Natural killer cell treated with Interleukin-12 subunit alpha and Interleukin-12 subunit beta and Interleukin-15 and Interleukin-18, amount 100 ng/mL, for 72 hours (primary cell): Measurements from ENCODE around the gene PLCG1. TPM values are rescaled to one million over a fixed set of nuclear protein-coding genes. Genes with fewer than 3 reads are reported as not detected.

Source experiments
- ATAC-seq, 2 donors: fragments of 150-1000 bp; cut with Tn5 transposase in 1 of 2; sonication (Bioruptor Pico), chemical (Tn5 transposase) in 1 of 2; 2 replicates each; pipeline ENCODE4 v1.10.0; 2021
- DNase-seq: peaks from one replicate; pipeline ENCODE4 v3.0.0; 2022; ENCODE audit warnings: low spot score
- H3K27ac Mint-ChIP-seq, 2 donors: 1 replicate in 1 of 2; 2 replicates in 1 of 2; pipeline ENCODE4 v1.8.0; 2022; ENCODE audit warnings: mixed read lengths in 2 of 2, mild to moderate bottlenecking in 1 of 2, moderate library complexity in 1 of 2
- H3K27me3 Mint-ChIP-seq, 2 donors: 1 replicate in 1 of 2; 2 replicates in 1 of 2; pipeline ENCODE4 v1.8.0; 2022; ENCODE audit warnings: mixed read lengths in 2 of 2
- H3K36me3 Mint-ChIP-seq: one replicate; pipeline ENCODE4 v1.8.0; 2022; ENCODE audit warnings: mixed read lengths
- H3K4me1 Mint-ChIP-seq, 2 donors: 1 replicate in 1 of 2; 2 replicates in 1 of 2; pipeline ENCODE4 v1.8.0; 2022; ENCODE audit warnings: low read depth in 2 of 2, mixed read lengths in 2 of 2, mild to moderate bottlenecking in 1 of 2
- H3K4me3 Mint-ChIP-seq: one replicate; pipeline ENCODE4 v1.8.0; 2022; ENCODE audit warnings: mixed read lengths
- H3K9me3 Mint-ChIP-seq: 2 replicates; pipeline ENCODE4 v1.8.0; 2022; ENCODE audit warnings: mixed read lengths
- total RNA-seq, 2 donors: library from RNA; stranded (reverse); gene quantifications; one replicate each; pipeline ENCODE4 v1.2.3, GENCODE V29; 2022

PLCG1 gene
- total RNA-seq, 2 donors from 2014 or later, result 54.6 to 114 TPM

DNA sequence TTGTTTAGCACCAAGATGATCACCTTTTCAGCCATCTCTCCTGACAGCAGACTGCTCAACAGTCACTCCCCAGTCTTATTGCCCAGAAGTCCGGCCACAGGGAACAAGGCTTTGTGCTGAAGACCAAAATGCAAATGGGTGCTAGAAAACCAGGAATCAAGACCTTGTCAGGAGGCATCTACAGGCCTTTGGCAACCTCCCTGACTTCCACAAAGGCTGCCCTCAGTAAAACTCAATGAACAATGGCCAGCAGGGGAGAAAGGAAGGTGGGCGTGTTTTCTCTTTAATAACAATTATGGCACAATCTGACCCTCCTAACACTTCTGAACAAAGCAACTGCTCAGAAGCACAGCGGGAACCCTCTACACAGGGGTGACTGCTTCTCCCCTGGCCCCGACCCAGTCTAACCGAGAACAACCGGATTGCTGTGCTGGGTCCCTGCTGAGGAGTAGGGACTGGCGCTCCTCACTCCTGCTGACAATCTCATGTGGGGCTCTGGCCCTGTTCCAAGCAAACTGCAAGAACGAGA is 41.6 kb downstream of the PLCG1 start:
- ATAC-seq (no peak), DNase-seq (no peak)
- no peaks in the 10 kb centered on the region for H3K9me3 Mint-ChIP-seq
- H3K27ac Mint-ChIP-seq, result no peak overlapping the region
- no peaks in the 10 kb centered on the region for H3K27me3 Mint-ChIP-seq
- H3K4me1 Mint-ChIP-seq, result peaks cover 0 to 3% of the 10 kb centered on the region in 2 donors
- H3K36me3 Mint-ChIP-seq, result peaks cover 5% of the 10 kb centered on the region
- no peak overlapping the region for H3K4me3 Mint-ChIP-seq

- Mint-ChIP-seq H3K27ac (no peak overlapping the region), H3K4me1 (no peaks in the 10 kb centered on the region), H3K9me3 (no peaks in the 10 kb centered on the region), H3K27me3 (no peaks in the 10 kb centered on the region), H3K36me3 (peaks cover 5% of the 10 kb centered on the region), H3K4me3 (no peak overlapping the region)
- DNase-seq (no peak), ATAC-seq (no peak)
Observed at GRCh38 chr20:41179961-41180360, 42.6 kb downstream of the PLCG1 start.

GRCh38 chr20:41180599-41181333 is 43.4 kb downstream of the PLCG1 start:
- Mint-ChIP-seq H3K27me3 (no peaks in the 10 kb centered on the region), H3K4me3 (no peak overlapping the region), H3K36me3 (peaks cover 5% of the 10 kb centered on the region), H3K4me1 (no peaks in the 10 kb centered on the region), H3K27ac (peak overlapping the region in 1 of 2 donors; percentile 7), H3K9me3 (no peaks in the 10 kb centered on the region)
- ATAC-seq (no peak), DNase-seq (no peak)

DNA sequence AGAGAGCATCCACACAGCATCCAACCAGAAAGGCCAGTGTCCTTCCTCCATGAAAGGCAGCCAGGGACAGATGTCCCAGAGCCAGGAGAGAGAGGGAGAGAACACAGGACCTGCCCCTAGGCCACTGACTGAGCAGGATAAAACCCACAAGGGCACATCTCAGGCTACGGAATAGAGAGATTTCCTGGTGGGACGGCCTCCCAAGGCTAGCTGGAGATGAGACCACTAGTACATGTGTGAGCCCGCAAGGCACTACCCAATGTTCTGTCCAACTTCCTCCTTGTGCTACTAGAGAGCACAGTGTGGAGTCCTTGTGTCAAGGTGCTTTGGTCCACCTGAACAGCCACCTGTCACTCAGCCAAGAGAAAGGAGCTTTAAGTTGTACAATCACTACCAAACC is 44.2 kb downstream of the PLCG1 start:
- H3K36me3 Mint-ChIP-seq, result no peaks in the 10 kb centered on the region
- DNase-seq (no peak), ATAC-seq (no peak)
- H3K4me3 Mint-ChIP-seq, result no peak overlapping the region
- H3K27me3 Mint-ChIP-seq, result no peaks in the 10 kb centered on the region
- H3K4me1 Mint-ChIP-seq, result peaks cover under 1 to 7% of the 10 kb centered on the region in 2 donors
- no peaks in the 10 kb centered on the region for H3K9me3 Mint-ChIP-seq
- H3K27ac Mint-ChIP-seq, result peak overlapping the region in 1 of 2 donors; percentile 7

DNA sequence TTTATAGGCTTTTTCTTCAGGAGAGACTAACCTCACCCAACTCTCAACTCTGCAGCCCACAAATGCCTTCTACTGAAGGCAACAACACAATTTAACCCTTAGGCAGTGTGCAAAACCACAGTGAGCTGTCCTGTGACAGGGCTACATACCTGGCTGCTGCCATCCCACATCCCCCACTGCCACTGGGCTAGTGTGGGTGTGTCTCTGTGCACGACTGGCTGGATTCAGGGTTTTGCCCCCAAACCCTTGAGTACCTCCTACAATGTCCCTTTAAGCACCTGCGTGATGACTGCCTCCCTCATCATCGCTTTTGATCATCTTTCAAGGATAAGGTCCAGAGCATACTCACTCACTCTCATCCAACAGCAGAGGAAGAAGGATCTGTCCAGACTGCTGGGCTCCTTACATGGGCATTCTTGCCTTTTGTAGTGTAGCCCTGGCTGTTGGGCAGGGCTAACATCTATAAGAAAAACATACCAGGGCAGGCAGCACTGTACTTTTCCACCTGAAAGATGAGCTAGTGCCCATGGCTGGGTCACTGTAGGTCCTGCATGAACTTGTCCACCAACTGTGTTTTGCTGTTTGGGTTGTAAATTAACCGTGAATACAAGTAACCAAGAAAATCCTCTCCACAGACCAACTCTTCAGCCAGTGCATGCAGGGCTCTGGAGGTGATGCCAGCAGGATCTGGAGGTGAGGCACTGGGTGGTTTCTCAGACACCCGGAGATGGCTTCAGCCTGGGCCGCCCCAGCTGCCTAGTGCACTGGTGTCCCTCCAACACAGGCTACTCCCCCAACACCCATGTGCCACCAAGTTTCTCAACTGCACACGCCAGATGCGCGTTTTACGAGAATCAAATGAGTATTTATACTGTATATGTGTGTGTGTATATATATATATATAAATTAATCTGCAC is 45.2 kb downstream of the PLCG1 start:
- H3K27ac Mint-ChIP-seq, result peak overlapping the region in 1 of 2 donors; percentile 7
- H3K4me3 Mint-ChIP-seq, result no peak overlapping the region
- H3K4me1 Mint-ChIP-seq, result peaks cover 4 to 10% of the 10 kb centered on the region in 2 donors
- ATAC-seq (no peak), DNase-seq (no peak)
- H3K36me3 Mint-ChIP-seq, result no peaks in the 10 kb centered on the region
- no peaks in the 10 kb centered on the region for H3K27me3 Mint-ChIP-seq
- no peaks in the 10 kb centered on the region for H3K9me3 Mint-ChIP-seq

GRCh38 chr20:41183391-41183790 is 46.0 kb downstream of the PLCG1 start:
- Mint-ChIP-seq H3K4me1 (peaks cover 4 to 10% of the 10 kb centered on the region in 2 donors), H3K4me3 (no peak overlapping the region), H3K36me3 (no peaks in the 10 kb centered on the region), H3K9me3 (no peaks in the 10 kb centered on the region), H3K27me3 (no peaks in the 10 kb centered on the region), H3K27ac (no peak overlapping the region)
- DNase-seq, result no peak
- ATAC-seq, result no peak

DNA sequence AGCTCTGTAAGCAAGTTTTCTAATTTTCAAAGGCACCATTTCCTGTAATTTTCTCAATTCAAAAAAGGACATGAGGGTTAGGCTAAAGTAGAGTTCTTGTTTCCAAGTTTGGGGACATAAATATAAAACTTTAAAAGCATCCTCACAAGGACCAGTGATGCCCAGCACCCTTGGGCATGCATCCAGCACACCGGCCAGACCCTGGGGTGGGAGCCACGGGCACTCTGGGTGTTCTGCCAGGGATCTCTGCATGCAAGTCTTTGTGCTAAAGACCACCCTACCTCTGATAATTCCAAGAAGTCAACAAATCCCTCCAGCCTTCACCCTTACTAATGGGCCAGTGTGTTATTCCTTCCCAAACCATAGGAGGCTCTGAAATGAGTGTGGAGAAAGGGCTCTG is 46.5 kb downstream of the PLCG1 start:
- Mint-ChIP-seq H3K36me3 (no peaks in the 10 kb centered on the region), H3K27ac (no peak overlapping the region), H3K4me3 (no peak overlapping the region), H3K4me1 (peaks cover 4 to 10% of the 10 kb centered on the region in 2 donors), H3K27me3 (no peaks in the 10 kb centered on the region), H3K9me3 (no peaks in the 10 kb centered on the region)
- DNase-seq, result no peak
- ATAC-seq, result no peak

GRCh38 chr20:41185013-41185757 is 47.8 kb downstream of the PLCG1 start:
- no peak overlapping the region for H3K27ac Mint-ChIP-seq
- peaks cover 9% of the 10 kb centered on the region for H3K36me3 Mint-ChIP-seq
- DNase-seq (no peak), ATAC-seq (no peak)
- H3K4me1 Mint-ChIP-seq, result peaks cover 4 to 10% of the 10 kb centered on the region in 2 donors
- no peak overlapping the region for H3K4me3 Mint-ChIP-seq
- no peaks in the 10 kb centered on the region for H3K27me3 Mint-ChIP-seq
- H3K9me3 Mint-ChIP-seq, result no peaks in the 10 kb centered on the region

DNA sequence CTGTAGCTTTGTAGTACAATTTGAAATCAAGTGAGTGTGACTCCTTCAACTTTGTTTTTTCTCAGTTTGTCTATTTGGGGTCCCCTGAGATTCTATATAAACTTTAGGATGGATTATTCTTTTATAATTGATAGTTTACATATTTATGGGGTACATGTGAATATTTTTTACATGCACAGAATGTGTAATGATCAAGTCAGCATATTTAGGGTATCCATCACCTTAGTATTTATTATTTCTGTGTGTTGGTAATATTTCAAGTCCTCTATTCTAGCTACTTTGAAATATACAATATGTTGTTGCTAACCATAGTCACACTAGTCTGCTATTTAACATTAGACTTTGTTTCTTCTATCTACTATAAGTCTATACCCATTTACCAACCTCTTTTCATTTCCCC is 50.3 kb downstream of the PLCG1 start:
- ATAC-seq (no peak), DNase-seq (no peak)
- peaks cover 26% of the 10 kb centered on the region for H3K36me3 Mint-ChIP-seq
- no peak overlapping the region for H3K27ac Mint-ChIP-seq
- no peaks in the 10 kb centered on the region for H3K27me3 Mint-ChIP-seq
- H3K4me3 Mint-ChIP-seq, result no peak overlapping the region
- peaks cover 4 to 10% of the 10 kb centered on the region in 2 donors for H3K4me1 Mint-ChIP-seq
- H3K9me3 Mint-ChIP-seq, result peaks cover 6% of the 10 kb centered on the region

DNA sequence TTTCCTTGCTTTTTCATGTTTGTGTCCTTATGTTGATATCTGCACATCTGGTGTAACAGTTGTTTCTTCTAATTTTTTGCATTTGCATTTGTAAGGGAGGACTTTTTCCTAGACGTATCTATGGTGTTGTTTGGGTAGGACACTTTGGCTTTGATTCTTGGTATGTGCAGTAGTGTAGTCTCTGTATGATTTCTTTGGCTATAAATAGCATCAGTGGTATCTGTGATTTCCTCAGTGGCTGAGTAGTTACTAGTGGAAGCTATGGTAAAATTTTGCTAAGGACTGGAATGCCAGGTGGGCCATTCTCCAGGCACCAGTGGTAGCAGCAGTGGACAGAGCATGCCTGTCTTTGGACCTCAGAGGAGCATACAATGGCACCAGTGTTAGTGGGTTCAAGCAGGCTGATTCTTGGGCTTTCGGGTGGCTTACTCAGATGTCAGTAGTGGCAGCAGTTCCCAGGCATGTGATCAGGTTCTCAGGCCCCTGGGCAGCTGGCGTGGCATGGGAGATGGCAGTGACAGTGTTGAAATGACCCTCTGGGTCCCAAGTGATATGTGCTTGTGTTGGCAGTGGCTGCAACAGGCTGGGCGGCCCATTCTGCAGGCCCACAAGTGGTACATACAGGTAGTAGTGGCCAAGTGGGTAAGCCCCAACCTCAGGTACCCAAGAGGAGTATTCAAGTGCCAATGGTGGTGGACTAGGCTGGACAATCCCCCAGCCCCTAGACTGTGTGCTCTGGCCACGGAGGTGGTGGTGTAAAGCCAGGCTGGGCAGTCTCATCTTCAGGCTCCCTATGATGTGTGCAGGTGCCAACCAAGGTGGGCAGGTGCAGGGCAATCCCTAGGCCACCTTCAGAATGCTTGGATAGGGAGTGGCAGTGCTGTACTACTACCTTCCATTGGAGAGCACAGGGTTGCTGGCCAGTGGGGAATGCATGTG is 54.5 kb downstream of the PLCG1 start:
- no peak overlapping the region for H3K27ac Mint-ChIP-seq

DNA sequence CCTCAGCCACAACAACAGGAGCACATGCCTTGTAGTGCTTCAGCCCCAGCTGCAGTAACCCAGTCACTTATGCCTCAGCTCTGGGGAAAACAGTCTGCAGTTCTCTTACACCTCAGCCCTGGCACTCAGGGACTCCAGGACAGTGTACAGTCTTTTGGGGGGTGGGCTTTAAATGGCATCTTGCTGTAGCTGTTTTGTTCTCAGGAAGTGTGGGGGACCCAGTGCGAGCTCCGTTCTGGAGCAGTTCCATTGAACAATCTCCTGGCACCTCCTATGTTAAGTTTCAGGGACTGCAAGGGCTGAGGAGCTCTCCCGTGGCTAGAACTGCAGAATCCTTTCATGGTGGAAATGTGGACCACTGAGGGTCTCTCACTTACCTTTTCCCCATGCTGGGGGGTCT is 55.2 kb downstream of the PLCG1 start:
- H3K36me3 Mint-ChIP-seq, result peaks cover 31% of the 10 kb centered on the region
- no peak for ATAC-seq
- no peak overlapping the region for H3K4me3 Mint-ChIP-seq
- H3K27me3 Mint-ChIP-seq, result no peaks in the 10 kb centered on the region
- H3K4me1 Mint-ChIP-seq, result peaks cover 2 to 5% of the 10 kb centered on the region in 2 donors
- no peak overlapping the region for H3K27ac Mint-ChIP-seq
- DNase-seq, result no peak
- peaks cover 6% of the 10 kb centered on the region for H3K9me3 Mint-ChIP-seq

More for the DNA sequence above, 54.5 kb downstream of the PLCG1 start:
- Mint-ChIP-seq H3K4me1 (peaks cover 2 to 5% of the 10 kb centered on the region in 2 donors), H3K9me3 (peaks cover 6% of the 10 kb centered on the region), H3K4me3 (no peak overlapping the region), H3K36me3 (peaks cover 31% of the 10 kb centered on the region), H3K27me3 (no peaks in the 10 kb centered on the region)
- DNase-seq, result no peak
- ATAC-seq, result peak; percentile 24 to 45

GRCh38 chr20:41196653-41197225 is 59.4 kb downstream of the PLCG1 start:
- Mint-ChIP-seq H3K27ac (no peak overlapping the region), H3K4me1 (peaks cover 2 to 5% of the 10 kb centered on the region in 2 donors), H3K36me3 (peaks cover 19% of the 10 kb centered on the region), H3K27me3 (no peaks in the 10 kb centered on the region), H3K9me3 (peaks cover under 1% of the 10 kb centered on the region), H3K4me3 (no peak overlapping the region)
- ATAC-seq (no peak), DNase-seq (no peak)
